Measurements from ENCODE around the gene SLC30A2.

The SLC30A2 gene

DNA sequence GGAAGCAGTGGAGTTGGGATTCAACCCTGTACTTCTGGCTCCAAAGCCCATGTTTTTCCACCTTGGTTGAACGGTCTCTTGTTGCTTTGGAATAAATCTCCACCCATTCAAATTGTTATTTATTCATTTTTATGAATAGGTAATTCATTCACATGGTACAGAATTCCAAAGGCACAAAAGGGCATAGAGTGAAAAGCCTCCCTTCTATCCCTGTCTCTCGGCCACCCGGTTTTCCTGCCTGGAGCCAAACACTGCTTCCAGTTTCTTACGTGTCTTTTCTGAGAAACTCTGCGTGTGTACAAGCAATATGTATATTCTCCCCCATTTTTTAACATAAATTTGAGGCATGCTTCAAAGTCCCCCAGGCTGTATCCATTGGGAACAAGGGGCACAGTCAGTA, 20.4 kb downstream of the SLC30A2 start:
- CTCF ChIA-PET = no interaction called here
- no peak for DNase-seq (ENCODE audit: low spot score)
- no peak overlapping the region for H3K27ac ChIP-seq
- TF ChIP-seq, protein P1, sequence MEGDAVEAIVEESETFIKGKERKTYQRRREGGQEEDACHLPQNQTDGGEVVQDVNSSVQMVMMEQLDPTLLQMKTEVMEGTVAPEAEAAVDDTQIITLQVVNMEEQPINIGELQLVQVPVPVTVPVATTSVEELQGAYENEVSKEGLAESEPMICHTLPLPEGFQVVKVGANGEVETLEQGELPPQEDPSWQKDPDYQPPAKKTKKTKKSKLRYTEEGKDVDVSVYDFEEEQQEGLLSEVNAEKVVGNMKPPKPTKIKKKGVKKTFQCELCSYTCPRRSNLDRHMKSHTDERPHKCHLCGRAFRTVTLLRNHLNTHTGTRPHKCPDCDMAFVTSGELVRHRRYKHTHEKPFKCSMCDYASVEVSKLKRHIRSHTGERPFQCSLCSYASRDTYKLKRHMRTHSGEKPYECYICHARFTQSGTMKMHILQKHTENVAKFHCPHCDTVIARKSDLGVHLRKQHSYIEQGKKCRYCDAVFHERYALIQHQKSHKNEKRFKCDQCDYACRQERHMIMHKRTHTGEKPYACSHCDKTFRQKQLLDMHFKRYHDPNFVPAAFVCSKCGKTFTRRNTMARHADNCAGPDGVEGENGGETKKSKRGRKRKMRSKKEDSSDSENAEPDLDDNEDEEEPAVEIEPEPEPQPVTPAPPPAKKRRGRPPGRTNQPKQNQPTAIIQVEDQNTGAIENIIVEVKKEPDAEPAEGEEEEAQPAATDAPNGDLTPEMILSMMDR (conservative IDR thresholded peaks at IDR 0.05; ENCODE audit: low read depth) = no peak
- POLR2A ChIA-PET (ENCODE audit: low non-redundant PET) = interaction anchor here (0.6 kb wide), 1 partner anchor 600 kb away, joined by 3 read pairs; no protein-coding TSS in a partner anchor

DNA sequence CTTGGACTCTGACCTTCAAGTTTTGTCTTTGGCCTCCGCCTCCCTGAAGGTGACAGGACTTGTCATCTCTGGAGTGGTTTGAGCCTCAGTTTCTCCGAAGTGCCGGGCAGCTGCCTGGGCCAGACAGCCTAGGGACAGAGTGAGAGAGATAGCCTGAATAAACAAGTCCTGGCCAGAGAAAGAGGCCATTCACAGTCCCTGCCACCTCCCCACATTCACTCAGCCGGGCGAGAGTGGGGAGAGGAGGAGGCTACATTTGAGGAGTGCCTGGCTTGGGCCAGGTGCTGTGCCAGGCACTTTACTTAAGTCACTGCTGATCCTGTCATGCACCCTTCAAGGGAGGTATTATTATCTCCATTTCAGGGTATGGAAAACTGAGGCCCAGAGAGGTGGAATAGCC, 20.9 kb downstream of the SLC30A2 start:
- CTCF ChIA-PET = no interaction called here

DNA sequence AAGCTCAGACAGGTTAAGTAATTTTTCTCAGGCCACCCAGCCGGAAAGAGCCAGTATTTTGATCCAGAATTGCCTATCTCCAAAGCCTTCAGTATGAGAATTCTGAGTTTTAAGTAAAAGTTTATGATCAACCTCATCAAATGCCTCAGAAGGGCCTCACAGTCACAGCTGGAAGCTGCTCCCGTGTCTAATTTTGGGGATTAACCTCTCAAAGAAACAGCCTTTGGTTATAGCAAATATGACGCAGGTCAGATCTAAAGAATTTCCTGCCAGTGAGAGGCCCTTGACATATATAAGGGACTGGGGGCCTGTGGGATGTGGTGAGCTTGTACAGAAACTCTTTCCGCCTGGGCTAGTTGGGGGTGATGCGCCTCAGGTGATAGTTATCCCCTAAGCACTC, 22.1 kb downstream of the SLC30A2 start:
- H3K27ac ChIP-seq = no peak overlapping the region
- POLR2A ChIA-PET (ENCODE audit: low non-redundant PET) = interaction anchor here (0.7 kb wide), 1 partner anchor 11 kb away, joined by 4 read pairs; no protein-coding TSS in a partner anchor
- CTCF ChIA-PET = interaction anchor here (0.6 kb wide), 1 partner anchor 327 kb away, joined by 3 read pairs; no protein-coding TSS in a partner anchor
- DNase-seq (ENCODE audit: low spot score) = no peak
- TF ChIP-seq, protein P1 (conservative IDR thresholded peaks at IDR 0.05; ENCODE audit: low read depth) = no peak

More for the DNA sequence above, 20.9 kb downstream of the SLC30A2 start:
- DNase-seq (ENCODE audit: low spot score) = no peak
- POLR2A ChIA-PET (ENCODE audit: low non-redundant PET) = no interaction called here
- no peak overlapping the region for H3K27ac ChIP-seq
- TF ChIP-seq, protein P1 (conservative IDR thresholded peaks at IDR 0.05; ENCODE audit: low read depth) = no peak

DNA sequence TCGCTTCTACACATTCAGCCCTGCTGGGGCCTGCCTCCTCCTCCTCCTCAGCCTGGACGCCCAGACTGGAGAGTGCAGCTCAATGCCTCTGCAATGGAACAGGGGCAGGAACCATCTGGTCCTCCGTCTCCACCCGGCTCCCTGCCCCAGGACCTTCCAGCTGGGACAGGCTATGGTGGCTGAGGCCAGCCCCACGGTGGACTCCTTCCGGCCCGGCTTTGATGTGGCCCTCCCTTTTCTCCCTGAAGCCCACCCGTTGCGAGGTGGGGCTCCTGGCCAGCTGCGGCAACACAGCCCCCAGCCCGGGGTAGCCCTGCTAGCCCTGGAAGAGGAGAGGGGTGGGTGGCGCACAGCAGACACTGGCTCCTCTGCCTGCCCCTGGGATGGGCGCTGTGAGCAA, 22.9 kb downstream of the SLC30A2 start:
- no peak overlapping the region for H3K27ac ChIP-seq
- CTCF ChIA-PET = no interaction called here
- DNase-seq (ENCODE audit: low spot score) = no peak
- POLR2A ChIA-PET (ENCODE audit: low non-redundant PET) = no interaction called here
- TF ChIP-seq, protein P1 (conservative IDR thresholded peaks at IDR 0.05; ENCODE audit: low read depth) = no peak

DNA sequence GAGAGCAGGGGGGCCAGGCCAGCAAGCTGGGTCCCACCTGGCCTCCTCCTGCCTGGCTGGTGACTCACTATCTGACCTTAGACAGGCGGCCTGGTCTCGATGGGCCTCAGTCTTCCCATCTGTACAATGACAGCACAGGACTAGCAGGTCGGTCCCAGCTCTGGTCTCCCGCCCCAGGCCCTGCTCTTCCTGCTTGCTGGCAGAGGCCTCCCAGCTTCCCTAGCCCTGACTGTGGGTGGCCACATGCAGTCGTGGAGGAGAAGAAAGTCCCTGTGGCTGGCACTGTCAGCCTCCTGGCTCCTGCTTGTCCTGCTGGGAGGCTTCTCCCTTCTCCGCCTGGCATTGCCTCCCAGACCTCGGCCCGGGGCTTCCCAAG, 23.5 kb downstream of the SLC30A2 start:
- POLR2A ChIA-PET (ENCODE audit: low non-redundant PET) = no interaction called here
- CTCF ChIA-PET = no interaction called here

DNA sequence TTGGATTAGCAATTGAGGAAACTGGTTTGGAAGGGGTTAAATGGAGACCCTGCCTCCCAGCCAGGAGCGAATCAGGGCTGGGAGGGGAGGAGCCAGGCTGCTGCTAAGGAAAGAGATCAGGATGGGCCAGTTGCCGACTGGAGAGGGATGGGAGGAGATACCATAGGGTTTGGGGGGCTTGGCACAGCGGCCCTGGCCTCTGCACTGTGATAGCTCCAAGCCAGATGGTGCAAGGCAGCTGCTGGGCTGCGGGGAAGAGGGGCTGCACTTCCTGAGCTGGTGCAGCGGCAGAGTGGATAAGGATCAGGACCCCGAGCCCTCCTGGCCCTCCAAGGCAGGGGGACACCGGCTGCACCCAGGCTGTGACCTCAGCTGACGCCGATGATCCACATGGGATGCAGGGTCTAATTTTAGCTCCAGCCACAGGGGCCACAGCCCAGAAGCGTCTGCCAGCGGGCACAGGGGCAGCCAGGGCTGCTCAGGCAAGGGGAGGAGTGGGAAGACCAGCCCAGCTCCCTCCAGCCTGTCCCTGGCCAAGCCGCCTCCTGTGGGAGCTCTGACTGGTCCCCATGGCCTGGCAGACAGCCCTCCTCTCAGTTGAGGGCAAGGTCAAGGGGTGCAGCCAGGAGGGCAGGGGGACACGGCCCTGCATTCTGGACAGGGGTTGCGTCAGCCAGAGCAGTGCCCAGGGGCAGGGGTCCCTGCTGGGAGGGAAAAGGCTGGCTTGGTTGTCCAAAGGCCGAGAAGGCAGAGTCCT, 24.1 kb downstream of the SLC30A2 start, which contains the start of gene EXTL1:
TSS of gene EXTL1 (plus strand) at position 129 of the 757 bp plus-strand sequence. CDS start 872 bp downstream, outside the sequence.
- ChIA-PET POLR2A (ENCODE audit: low non-redundant PET) (no interaction called here), CTCF (interaction anchor here (0.6 kb wide), 1 partner anchor 534 kb away, joined by 4 read pairs; no protein-coding TSS in a partner anchor)
- H3K27ac ChIP-seq = no peak within 1 kb of the TSS
- no peak for DNase-seq (ENCODE audit: low spot score)
- TF ChIP-seq, protein P1 (conservative IDR thresholded peaks at IDR 0.05; ENCODE audit: low read depth) = no peak

More for the DNA sequence above, 23.5 kb downstream of the SLC30A2 start:
- DNase-seq (ENCODE audit: low spot score) = no peak
- TF ChIP-seq, protein P1 (conservative IDR thresholded peaks at IDR 0.05; ENCODE audit: low read depth) = no peak
- H3K27ac ChIP-seq = no peak overlapping the region

Measured in RWPE1 (cell line).